GF-D8 (cell line): ENCODE results near the gene DNPH1.

Experiments
- DNase-seq: peaks from one replicate; lab custom pipeline; 2025; lab: John Stamatoyannopoulos, UW

The DNPH1 gene

DNA sequence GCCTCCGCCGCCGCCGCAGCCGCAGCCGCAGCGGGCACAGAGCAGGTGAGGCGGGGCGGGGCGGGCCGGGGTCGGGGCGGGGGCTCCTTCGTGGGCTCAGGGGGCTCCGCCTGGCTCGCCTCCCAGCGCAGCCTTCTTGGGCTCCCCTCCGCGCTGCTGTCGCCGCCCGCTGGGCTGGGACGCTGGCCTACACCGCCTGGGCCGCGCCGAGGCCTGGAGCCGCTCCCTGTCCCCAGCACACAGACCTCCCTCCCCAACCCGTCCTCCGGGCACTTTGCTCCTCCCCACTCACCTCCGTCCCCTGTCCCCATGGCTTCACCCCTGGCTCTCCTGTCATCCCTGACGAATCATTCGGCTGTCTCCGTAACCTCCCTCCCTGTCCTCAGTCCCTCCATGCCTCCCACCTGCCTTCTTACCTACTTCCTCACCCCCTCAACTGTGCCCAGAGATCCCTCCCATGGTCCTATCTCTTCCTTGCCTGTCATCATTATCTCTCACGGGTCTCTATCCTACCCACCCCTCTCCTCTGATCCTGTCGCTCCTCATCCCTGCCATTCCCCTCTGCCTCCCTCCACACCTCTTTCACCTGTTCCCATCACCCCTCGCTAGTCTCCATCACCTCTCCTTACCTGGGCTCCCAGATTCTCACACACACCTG lies 14.5 kb upstream of the DNPH1 start:
- no peak for DNase-seq

DNA sequence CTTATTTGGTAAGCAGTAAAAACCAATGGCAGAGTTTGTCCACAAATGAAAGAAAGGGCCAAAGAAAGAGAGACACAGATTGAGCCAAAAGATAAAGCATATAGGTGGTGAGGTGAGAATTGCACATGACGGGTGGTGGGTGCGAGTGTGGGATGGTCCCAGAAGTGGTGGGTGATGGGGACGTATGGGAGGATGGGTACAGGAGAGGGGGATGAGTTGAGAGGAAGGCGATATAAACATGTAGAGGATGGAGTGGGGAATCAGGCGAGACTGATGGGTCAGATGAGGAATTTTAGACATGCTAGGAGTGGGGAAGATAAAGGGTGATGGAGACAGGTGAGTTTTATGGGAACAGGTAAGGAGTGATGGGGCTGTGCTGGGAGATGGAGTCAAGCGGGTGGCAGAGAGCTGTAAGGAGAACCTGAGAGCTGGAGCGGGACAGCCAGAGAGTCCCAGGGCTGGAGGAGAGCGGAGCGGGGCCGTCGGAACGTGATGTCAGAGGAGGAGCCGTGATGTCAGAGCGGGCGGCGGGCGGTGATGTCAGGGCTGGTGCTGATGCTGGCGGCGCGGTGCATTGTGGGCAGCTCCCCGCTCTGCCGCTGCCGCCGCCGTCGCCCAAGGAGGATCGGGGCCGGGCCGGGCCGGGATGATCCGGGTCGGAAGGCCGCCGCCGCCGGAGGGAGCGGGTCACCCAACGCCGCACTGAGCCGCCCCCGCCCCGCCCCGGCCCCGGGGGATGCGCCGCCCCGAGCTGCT lies 13.8 kb upstream of the DNPH1 start, which contains the start of gene TTBK1:
TTBK1 (plus strand) TSS at position 574 of the 756 bp plus-strand sequence. CDS start 3,180 bp downstream, outside the sequence.
- DNase-seq, result no peak

DNA sequence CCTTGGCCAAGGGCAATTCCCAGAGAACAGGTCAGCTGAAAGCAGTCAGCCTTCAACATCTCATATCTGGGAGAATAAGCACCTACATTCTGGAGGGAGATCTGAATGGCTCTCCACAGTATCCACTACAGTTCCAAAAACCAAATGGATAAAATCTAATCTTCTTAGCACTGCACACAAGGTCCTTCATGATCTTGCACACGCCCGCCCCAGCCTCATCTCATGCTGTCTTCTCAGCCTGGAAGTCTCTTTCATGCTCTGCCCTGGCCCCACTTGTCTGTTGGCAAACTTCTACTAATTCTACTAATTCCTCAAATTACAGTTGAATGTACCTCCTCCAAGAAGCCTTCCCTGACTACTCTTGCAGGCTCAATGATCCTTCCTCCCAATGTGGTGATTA lies 12.2 kb upstream of the DNPH1 start:
- DNase-seq, result no peak

DNA sequence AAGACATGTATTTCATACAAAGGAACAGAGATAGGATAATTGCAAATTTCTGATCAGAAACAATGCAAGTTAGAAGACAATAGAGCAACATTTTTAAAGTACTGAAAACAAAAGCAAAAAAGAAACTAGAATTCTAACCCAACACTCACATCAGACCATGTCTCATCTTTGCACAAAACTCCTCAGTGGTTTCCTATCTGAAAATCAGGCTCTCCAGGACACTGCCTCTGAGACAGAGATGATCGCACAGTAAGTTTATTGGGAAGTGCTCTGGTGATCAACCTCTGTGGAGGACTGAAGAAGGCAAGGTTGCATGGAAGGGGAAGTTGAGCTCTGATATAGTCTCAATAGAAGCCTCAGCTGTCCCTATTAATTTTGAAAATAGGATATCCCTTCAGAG lies 11.7 kb upstream of the DNPH1 start:
- DNase-seq, result no peak

DNA sequence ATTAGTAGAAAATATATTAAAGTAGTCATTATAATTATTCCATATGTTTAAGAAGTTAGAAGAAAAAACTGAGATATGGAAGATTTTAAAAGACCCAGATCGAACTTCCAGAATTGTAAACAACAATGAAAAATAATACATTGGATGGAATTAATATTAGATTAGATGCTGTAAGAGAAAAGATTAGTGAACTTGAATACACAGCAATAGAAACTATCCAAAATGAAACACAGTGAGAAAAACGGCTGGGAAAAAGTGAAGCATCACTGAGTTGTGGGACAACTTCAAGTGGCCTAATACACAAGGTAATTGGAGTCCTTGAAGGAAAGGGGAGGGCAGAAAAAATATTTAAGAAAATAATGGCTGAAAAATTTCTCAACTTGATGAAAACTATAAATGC lies 9.8 kb upstream of the DNPH1 start:
- no peak for DNase-seq

DNA sequence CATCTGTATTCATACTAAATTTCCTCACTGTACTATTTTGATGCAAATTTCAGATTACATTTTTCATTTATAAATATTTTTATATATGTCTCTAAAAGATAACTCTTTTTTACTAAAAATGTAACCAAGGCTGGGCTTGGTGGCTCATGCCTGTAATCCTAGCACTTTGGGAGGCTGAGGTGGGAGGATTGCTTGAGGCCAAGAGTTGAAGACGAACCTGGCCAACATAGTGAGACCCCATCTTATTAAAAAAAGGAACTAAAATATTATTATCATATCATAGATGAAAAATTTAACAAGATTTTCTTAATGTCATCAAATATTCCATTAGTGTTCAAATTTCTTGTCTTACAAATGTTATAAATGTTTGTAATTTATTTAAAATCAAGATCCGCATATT lies 6.6 kb upstream of the DNPH1 start:
- DNase-seq, result no peak

DNA sequence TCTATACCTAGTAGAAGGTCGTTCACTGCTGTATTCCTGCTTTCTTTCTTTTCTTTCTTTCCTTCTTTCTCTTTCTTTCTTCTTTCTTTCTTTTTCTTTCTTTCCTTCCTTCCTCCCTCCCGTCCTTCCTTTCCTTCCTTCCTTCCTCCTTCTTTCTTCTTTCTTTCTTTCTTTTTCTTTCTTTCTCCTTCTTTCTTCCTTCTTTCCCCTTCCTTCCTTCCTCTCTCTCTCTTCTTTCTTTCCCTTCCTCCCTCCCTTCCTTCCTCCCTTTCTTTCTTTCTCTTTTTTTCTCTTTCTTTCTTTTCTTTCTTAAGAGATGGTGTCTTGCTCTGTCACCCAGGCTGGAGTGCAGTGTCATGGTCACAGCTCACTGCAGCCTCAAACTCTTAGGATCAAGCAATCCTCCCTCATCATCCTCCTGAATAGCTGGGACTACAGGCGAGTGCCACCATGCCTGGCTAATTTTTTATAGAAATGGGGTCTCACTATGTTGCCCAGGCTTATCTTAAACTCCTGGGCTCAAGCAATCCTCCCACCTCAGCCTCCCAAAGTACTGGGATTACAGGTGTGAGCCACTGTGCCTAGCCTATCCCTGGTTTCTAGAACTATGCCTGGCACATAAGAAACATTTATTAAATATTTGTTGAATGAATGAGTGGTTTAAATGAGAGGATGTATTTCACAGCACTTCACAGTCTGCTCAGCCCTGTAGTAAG lies 2.6 kb upstream of the DNPH1 start:
- no peak for DNase-seq

DNA sequence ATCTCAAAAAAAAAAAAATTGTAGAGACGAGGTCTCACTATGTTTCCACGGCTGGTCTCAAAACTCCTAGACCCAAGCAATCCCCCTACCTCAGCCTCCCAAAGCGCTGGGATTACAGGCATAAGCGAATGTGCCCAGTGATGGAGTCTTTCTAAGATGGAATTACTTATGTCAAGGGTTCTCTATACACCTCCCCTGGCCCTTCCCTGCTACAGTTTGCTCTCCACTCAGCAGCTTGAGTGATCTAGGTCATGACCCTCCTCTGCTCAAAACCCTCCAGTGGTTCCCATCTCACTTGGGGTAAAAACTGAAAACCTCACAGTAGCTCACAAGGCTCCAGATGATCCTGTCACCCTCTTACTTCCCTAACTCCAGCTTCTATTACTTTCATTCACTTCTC lies 1.8 kb upstream of the DNPH1 start:
- no peak for DNase-seq

DNA sequence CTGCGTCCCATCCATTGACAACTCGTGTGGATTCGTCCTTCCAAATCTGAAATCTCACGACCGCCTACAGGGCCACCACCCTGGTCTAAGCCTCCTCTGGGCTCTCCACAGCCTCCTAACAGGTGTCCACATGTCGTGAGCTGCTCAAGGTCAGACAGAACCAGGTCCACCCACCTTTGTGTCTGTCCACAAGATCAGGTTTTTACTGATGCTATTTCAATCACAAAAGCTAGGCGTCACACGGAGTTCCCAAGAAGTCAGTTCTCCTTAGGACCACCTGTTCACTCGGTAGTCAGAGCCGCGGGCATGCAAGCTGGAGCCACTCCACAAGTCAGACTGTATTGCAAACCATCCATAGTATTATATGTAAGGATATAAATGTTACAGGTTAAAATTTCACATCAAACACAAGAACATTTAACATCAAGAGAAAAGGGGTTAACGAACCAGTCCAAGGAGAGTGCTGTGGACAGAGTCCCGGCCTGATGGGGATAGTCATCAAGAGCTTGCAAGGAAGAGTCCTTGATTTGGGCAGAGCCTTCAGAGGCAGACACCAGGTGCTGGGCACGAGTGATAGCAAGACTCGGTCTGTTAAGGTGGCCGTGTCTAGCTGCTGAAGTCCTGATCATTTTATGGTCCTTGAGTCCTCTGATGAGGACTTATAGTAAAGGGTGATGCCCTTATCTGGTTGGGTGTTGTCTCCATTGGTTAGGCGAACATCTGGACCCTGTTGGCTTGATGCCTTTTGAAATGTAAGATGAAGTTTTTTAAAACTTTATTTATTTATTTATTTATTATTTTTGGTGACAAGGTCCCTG lies 731 bp upstream of the DNPH1 start:
- no peak for DNase-seq

DNA sequence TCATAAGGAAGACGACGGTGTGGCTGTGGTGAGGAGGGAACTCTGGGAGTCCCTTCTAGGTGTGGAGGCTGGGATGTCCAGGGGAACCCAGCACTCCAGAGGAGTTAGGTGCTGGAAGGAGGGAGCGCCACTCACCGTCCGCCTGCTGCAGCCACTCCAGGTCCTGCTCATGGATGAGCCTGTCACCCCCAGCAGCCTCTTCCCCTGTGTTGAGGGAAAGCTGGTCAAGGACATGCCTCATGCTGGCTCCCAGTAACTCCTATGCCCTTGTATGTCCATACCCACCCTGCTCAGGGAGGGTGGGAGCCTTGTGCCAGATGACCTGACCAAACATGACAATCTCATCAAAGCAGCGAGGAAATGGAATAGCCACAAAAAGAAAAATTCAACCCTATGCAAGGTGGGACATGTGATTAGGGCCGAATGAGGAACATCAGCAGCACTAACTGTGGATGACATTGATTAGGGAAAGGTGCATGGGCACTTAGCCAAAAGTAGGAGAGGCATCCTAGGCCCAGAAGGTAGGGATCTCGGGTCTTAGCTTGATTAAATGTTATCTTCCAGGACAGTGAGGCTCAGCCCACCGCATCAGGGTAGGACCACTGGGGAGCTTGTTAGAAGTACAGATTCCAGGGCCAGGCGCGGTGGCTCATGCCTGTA lies 3.0 kb downstream of the DNPH1 start:
- DNase-seq, result no peak

DNA sequence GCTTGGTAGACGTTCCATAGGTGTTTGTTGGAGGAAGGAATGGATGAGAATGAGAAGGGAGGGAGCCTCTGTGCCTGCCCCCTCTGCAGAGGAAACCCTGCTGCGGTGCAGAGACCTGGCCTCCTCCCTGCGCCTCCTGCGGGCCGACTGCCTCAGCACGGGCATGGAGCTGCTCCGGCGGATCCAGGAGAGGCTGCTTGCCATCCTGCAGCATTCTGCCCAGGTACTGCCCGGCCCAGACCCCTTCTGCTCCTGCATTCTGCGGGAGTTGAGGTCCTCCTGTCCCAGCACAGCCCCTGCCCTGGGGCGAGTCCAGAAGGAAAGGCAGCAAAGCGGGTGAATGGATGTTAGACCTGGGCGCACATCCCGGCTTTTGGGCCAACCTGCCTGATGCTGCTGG lies 6.1 kb downstream of the DNPH1 start:
- no peak for DNase-seq

DNA sequence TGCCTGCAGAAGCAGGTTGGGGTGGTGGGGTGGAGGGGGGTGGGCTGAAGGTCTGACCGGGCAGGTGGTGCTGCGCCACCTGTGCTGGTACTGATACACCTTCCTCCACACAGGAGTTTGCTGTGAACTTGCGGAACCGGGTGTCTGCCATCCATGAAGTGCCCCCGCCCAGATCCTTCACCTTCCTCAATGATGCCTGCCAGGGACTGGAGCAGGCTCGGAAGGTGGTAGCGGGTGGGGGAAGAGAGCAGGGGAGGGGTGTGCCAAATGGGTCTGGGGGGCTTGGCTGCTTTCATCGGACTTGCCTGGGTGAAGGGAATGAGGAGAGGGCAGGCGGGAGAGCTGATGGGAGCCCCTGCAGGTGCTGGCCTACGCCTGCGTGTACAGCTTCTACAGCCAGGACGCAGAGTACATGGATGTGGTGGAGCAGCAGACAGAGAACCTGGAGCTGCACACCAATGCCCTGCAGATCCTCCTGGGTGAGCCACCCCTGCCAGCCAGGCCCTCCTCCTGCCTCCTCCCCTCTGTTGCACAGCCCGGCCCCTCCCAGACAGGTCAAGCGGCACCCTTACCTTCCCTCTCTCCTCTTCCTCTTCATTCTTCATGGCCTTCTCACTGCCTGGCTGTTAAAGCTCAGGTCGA lies 6.7 kb downstream of the DNPH1 start:
- no peak for DNase-seq

DNA sequence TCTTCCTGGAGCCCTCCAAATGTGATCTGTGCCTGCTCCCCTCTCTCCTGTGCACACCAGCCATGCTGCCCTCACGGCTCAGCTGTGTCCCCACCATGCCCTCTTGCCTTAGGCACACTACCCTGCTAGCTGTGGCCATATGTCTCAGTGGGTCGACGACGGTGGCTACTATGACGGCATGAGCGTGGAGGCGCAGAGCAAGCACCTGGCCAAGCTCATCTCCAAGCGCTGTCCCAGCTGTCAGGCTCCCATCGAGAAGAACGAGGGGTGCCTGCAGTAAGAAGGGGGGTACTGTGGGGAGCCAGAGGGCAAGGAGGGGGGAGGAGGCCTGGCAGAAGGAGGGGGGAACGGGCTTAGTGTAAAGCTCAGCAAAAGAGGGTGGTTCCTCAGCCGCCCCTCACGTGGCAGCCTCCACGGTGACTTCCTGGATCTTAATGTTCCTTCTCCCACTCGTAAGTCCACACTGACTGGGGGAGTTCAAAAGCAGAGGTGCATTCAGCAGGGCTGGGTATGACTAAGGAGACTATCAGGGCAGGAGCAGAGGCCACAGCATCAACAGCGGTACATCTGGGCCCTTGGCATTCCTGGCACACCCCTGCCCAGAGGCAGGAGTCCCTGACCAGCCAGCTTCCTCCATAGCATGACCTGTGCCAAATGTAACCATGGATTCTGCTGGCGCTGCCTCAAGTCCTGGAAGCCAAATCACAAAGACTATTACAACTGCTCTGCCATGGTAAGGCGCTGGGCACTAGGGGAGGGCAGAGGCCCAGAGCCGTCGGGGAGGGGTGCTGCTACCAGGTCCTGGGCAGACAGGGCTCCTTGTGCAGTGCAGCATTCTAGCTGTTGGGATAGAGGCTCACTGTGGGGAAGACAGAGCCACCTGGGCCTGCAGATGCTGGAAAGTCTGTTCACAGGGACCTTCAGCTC lies 8.0 kb downstream of the DNPH1 start:
- DNase-seq, result no peak

DNA sequence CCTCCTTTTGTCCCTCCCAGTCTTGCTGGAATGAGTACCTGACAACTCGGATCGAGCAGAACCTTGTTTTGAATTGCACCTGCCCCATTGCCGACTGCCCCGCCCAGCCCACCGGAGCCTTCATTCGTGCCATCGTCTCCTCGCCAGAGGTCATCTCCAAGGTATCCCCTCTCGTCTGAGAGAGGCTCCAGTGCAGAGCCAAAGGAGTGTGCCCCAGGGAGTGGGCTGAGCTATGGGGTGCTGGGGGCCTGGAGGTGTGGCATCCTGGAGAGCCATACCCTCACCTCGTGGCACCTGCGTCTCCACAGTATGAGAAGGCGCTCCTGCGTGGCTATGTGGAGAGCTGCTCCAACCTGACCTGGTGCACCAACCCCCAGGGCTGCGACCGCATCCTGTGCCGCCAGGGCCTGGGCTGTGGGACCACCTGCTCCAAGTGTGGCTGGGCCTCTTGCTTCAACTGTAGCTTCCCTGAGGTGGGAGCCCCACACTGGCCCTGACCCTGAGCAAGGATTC lies 8.8 kb downstream of the DNPH1 start:
- no peak for DNase-seq

DNA sequence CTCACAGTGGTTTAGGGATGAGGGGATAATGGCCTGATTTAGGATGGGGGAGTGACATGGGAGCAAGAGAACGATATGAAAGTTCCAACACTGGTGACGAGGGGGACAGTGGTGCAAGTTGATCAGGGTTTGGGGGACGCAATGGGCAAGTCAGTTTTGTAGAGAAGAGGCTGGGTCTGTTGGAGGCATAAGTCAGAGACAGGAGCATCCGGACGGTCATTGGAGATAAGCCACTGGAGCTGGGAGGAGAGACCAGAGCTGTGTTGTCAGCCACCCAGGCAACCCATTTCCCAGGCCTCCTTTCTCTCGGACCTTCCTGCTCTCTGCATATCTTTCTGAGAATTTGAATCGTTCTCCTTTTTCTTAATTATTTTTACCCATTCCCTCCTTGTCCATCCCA lies 9.5 kb downstream of the DNPH1 start:
- DNase-seq, result no peak

DNA sequence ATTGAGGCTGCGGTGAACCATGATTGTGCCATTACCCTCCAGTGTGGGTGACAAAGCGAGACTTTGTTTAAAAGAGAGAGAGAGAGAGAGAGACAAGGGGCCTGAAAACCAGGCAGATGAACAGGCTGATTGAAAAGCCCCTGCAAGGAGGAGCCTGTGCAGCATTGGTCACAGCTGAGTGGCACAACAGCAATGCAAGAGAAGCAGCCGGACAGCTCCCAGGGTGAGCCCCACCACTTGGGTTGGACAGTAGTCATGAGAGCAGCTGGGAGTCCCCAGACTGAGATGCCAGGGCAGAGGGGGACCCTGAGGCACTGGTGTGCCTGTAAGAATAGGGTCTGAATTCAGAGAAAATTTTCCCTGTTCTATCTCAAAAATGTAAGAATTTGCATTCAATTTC lies 10.2 kb downstream of the DNPH1 start:
- no peak for DNase-seq

DNA sequence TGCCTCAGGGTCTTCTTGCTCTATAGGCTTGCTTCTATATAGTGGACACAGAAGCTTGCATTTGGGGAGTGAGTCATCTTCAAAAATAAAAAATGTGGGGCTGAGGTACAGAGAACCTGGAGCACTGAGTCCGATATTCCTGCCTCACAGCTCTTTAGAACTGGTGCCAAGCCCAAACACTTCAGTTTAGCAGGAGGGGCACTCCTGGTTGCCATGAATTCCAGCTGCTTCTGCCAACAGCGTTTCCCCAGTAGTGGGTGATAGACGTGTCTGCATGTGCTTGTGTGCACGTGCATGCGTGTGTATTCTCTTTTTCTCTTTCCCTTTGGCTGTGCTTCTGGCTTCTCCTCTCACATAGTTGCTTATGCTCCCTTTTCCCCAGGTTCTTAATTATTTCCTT lies 11.9 kb downstream of the DNPH1 start:
- no peak for DNase-seq

DNA sequence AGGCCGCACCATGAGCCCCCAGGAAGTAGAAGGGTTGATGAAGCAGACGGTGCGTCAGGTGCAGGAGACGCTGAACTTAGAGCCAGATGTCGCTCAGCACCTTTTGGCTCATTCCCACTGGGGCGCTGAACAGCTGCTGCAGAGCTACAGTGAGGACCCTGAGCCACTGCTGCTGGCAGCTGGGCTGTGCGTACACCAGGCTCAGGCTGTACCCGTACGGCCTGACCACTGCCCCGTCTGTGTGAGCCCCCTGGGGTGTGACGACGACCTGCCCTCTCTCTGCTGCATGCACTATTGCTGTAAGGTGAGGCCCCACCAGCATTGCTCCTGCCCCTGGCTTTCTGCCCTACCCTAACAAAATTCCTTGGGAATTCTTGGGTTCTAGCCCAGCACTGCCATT lies 13.1 kb downstream of the DNPH1 start:
- no peak for DNase-seq

DNA sequence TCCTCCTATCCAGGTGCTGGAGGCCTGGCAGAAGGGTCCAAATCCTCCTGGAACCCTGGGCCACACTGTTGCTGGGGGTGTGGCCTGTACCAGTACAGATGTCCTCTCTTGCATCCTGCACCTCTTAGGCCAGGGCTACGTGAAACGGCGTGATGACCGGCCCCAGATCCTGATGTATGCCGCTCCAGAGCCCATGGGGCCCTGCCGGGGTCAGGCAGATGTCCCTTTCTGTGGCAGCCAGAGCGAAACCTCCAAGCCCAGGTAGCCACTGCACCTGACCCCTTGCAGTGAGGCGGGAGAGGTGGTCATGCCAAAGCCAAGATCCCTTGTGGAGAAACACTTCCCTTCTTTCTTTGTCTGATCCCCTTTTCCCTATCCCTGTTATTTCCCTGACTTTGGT lies 14.2 kb downstream of the DNPH1 start:
- DNase-seq, result no peak

DNA sequence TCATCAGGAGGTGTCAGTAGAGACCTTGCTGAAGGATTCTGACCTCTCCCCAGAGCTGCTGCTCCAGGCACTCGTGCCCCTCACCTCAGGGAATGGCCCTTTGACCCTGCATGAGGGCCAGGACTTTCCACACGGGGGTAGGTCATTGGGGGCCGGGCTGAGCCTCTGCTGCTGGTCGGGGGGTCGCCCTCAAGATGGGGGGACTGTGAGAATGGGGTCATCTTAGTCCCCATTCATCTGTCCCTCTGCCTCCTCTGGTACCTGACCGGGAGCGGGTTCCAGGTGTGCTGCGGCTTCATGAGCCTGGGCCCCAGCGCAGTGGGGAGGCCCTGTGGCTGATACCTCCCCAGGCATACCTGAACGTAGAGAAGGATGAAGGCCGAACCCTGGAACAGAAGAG lies 15.8 kb downstream of the DNPH1 start:
- DNase-seq, result no peak
